Neural progenitor cell (in vitro differentiated cells): ENCODE results near the gene SART1. TPM values are rescaled to one million over a fixed set of nuclear protein-coding genes. Genes with fewer than 3 reads are reported as not detected.
A peak's percentile ranks its signal among the peaks of the same experiment; 100 is the strongest.

ENCODE experiments used
- DNase-seq: peaks from one replicate; pipeline ENCODE4 v3.0.0-alpha.2; 2016; ENCODE audit warnings: low spot score
- H2AFZ ChIP-seq: fragments of 200-600 bp; sonication (generic); replicated peaks from 2 replicates; pipeline ENCODE4 v1.6.1; 2016; ENCODE audit warnings: antibody characterized with exemption
- H3F3A ChIP-seq: fragments of 200-600 bp; sonication (generic); 2 replicates; pipeline ENCODE4 v1.6.1; 2016; ENCODE audit warnings: antibody characterized with exemption, low read depth
- H3K27ac ChIP-seq: fragments of 200-600 bp; sonication (generic); 2 replicates; pipeline ENCODE4 v1.5.1; 2016; ENCODE audit warnings: mild to moderate bottlenecking
- H3K27me3 ChIP-seq: fragments of 200-600 bp; sonication (generic); 2 replicates; pipeline ENCODE4 v1.6.1; 2016; ENCODE audit warnings: mild to moderate bottlenecking, moderate library complexity
- H3K36me3 ChIP-seq: fragments of 200-600 bp; sonication (generic); 2 replicates; pipeline ENCODE4 v1.5.1; 2016
- H3K4me1 ChIP-seq: fragments of 200-600 bp; sonication (generic); 2 replicates; pipeline ENCODE4 v1.6.1; 2016; ENCODE audit warnings: mixed run types
- H3K4me2 ChIP-seq: fragments of 200-600 bp; sonication (generic); 2 replicates; pipeline ENCODE4 v1.6.1; 2016
- H3K4me3 ChIP-seq: fragments of 200-600 bp; sonication (generic); 2 replicates; pipeline ENCODE4 v1.5.1; 2016
- H3K79me2 ChIP-seq: fragments of 200-600 bp; sonication (generic); 2 replicates; pipeline ENCODE4 v1.6.1; 2016; ENCODE audit warnings: low read depth
- H3K9ac ChIP-seq: fragments of 200-600 bp; sonication (generic); 2 replicates; pipeline ENCODE4 v1.6.1; 2016
- H3K9me3 ChIP-seq: fragments of 200-600 bp; sonication (generic); 2 replicates; pipeline ENCODE4 v1.5.1; 2016; ENCODE audit warnings: low read depth
- H4K20me1 ChIP-seq: fragments of 200-600 bp; sonication (generic); 2 replicates; pipeline ENCODE4 v1.6.1; 2016; ENCODE audit warnings: low read depth
- H3K27ac Mint-ChIP-seq: 3 replicates; pipeline ENCODE4 v1.8.0; 2021; ENCODE audit warnings: mixed read lengths
- H3K27me3 Mint-ChIP-seq: 2 replicates; pipeline ENCODE4 v1.8.0; 2022; ENCODE audit warnings: low read depth, mild to moderate bottlenecking, inconsistent platforms, moderate library complexity, mixed read lengths; ENCODE audit not compliant: insufficient read depth
- H3K36me3 Mint-ChIP-seq: 3 replicates; pipeline ENCODE4 v1.8.0; 2021; ENCODE audit warnings: mixed read lengths
- H3K4me1 Mint-ChIP-seq: 3 replicates; pipeline ENCODE4 v1.8.0; 2021; ENCODE audit warnings: mixed read lengths
- H3K4me3 Mint-ChIP-seq: 3 replicates; pipeline ENCODE4 v1.8.0; 2021; ENCODE audit warnings: mild to moderate bottlenecking, moderate library complexity, mixed read lengths
- H3K9me3 Mint-ChIP-seq: 3 replicates; pipeline ENCODE4 v1.8.0; 2020; ENCODE audit warnings: mixed read lengths
- EZH2 ChIP-seq: fragments of 200-600 bp; sonication (generic); IDR thresholded peaks from 2 replicates; pipeline ENCODE4 v1.6.1; 2017; ENCODE audit warnings: antibody characterized with exemption, mild to moderate bottlenecking, moderate library complexity
- EZH2phosphoT487 ChIP-seq: fragments of 200-600 bp; sonication (generic); IDR thresholded peaks from 2 replicates; pipeline ENCODE4 v1.6.1; 2017; ENCODE audit warnings: antibody characterized with exemption
- total RNA-seq: library from RNA; depleted of rRNA; stranded (reverse); fragments of >200 nt; gene quantifications from 2 replicates; pipeline ENCODE4 v1.2.3, GENCODE V29; 2015; ENCODE audit warnings: low replicate concordance
- TF ChIP-seq, protein P1 (sequence below): fragments of 200-600 bp; sonication (generic); IDR thresholded peaks from 2 replicates; pipeline ENCODE4 v1.5.1; 2017; ENCODE audit warnings: antibody characterized with exemption, mild to moderate bottlenecking

The SART1 gene
- total RNA-seq, 1 donor from 2014 or later = 8.6 TPM

- H2AFZ ChIP-seq = no peak overlapping the region
- TF ChIP-seq EZH2phosphoT487 (no peak), EZH2 (no peak)
- TF ChIP-seq, protein P1, sequence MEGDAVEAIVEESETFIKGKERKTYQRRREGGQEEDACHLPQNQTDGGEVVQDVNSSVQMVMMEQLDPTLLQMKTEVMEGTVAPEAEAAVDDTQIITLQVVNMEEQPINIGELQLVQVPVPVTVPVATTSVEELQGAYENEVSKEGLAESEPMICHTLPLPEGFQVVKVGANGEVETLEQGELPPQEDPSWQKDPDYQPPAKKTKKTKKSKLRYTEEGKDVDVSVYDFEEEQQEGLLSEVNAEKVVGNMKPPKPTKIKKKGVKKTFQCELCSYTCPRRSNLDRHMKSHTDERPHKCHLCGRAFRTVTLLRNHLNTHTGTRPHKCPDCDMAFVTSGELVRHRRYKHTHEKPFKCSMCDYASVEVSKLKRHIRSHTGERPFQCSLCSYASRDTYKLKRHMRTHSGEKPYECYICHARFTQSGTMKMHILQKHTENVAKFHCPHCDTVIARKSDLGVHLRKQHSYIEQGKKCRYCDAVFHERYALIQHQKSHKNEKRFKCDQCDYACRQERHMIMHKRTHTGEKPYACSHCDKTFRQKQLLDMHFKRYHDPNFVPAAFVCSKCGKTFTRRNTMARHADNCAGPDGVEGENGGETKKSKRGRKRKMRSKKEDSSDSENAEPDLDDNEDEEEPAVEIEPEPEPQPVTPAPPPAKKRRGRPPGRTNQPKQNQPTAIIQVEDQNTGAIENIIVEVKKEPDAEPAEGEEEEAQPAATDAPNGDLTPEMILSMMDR = no peak
- H3K27me3 Mint-ChIP-seq = peaks cover 11% of the 10 kb centered on the region
- H3K9me3 Mint-ChIP-seq = no peaks in the 10 kb centered on the region
- no peak overlapping the region for H3K4me3 ChIP-seq
- no peaks in the 10 kb centered on the region for H3K36me3 ChIP-seq
- no peak overlapping the region for H3K4me3 Mint-ChIP-seq
- H3K4me2 ChIP-seq = no peak overlapping the region
- no peaks in the 10 kb centered on the region for H3K79me2 ChIP-seq
- no peaks in the 10 kb centered on the region for H3K9me3 ChIP-seq
- no peak overlapping the region for H3K27ac Mint-ChIP-seq
- peaks cover 36% of the 10 kb centered on the region for H3K27me3 ChIP-seq
- H3K4me1 ChIP-seq = no peaks in the 10 kb centered on the region
- no peaks in the 10 kb centered on the region for H3K36me3 Mint-ChIP-seq
- H4K20me1 ChIP-seq = no peaks in the 10 kb centered on the region
- H3F3A ChIP-seq = no peaks in the 10 kb centered on the region
- no peak for DNase-seq
- no peak overlapping the region for H3K9ac ChIP-seq
- no peak overlapping the region for H3K27ac ChIP-seq
- H3K4me1 Mint-ChIP-seq = no peaks in the 10 kb centered on the region
Observed at GRCh38 chr11:66013762-66014100, 52.2 kb downstream of the SART1 start.

DNA sequence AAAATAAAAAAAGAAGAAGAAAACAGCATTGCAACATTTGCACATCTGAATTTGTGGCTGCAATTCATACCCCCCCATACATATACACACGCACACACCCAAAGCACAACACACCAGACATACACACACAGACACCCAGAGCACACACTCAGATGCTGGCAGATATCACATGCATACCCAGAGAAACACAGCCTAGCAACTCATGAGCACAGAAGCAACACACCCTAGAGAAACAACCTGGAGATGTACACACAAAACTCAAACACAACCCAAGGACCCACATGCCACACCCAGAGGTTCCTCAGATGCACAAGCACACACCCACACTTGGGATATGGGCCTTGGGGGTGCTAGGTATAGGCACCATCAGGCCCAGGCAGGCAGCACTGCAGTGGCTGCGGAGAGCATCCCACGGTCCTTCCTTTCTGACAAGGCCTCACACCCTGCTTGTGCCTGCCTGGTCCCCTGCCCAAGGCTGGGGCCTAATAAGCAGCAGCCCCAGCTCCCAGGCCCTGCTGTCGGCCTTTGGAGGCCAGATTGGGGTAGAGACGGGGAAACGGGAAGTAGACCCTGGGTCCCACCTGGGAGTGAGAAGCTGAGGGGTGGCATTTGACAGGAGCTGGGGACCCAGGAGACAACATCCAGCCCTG lies 53.4 kb downstream of the SART1 start:
- Histone ChIP-seq H3K4me2 (no peak overlapping the region), H3K79me2 (no peaks in the 10 kb centered on the region), H3K9me3 (no peaks in the 10 kb centered on the region), H3K27me3 (peaks cover 33% of the 10 kb centered on the region), H3K36me3 (no peaks in the 10 kb centered on the region), H4K20me1 (no peaks in the 10 kb centered on the region), H2AFZ (no peak overlapping the region), H3K9ac (no peak overlapping the region), H3K4me1 (no peaks in the 10 kb centered on the region), H3K4me3 (no peak overlapping the region), H3F3A (no peaks in the 10 kb centered on the region), H3K27ac (no peak overlapping the region)
- peaks cover 12% of the 10 kb centered on the region for H3K27me3 Mint-ChIP-seq
- no peak overlapping the region for H3K4me3 Mint-ChIP-seq
- TF ChIP-seq EZH2 (no peak), EZH2phosphoT487 (no peak)
- TF ChIP-seq, protein P1 = no peak
- H3K9me3 Mint-ChIP-seq = no peaks in the 10 kb centered on the region
- no peak for DNase-seq
- no peaks in the 10 kb centered on the region for H3K4me1 Mint-ChIP-seq
- no peaks in the 10 kb centered on the region for H3K36me3 Mint-ChIP-seq
- peak overlapping the region; percentile 48 for H3K27ac Mint-ChIP-seq

- no peaks in the 10 kb centered on the region for H3K79me2 ChIP-seq
- no peaks in the 10 kb centered on the region for H3K4me1 Mint-ChIP-seq
- H3K27ac Mint-ChIP-seq = no peak overlapping the region
- H3K27ac ChIP-seq = no peak overlapping the region
- no peak overlapping the region for H3K4me3 ChIP-seq
- no peaks in the 10 kb centered on the region for H3K36me3 ChIP-seq
- TF ChIP-seq EZH2phosphoT487 = no peak
- TF ChIP-seq EZH2 = no peak
- TF ChIP-seq, protein P1 = no peak
- peaks cover 12% of the 10 kb centered on the region for H3K27me3 Mint-ChIP-seq
- no peak overlapping the region for H3K4me2 ChIP-seq
- no peak for DNase-seq
- H3K27me3 ChIP-seq = peaks cover 28% of the 10 kb centered on the region
- H3F3A ChIP-seq = no peaks in the 10 kb centered on the region
- no peaks in the 10 kb centered on the region for H3K9me3 ChIP-seq
- no peaks in the 10 kb centered on the region for H3K4me1 ChIP-seq
- no peaks in the 10 kb centered on the region for H3K36me3 Mint-ChIP-seq
- H2AFZ ChIP-seq = no peak overlapping the region
- H3K9me3 Mint-ChIP-seq = no peaks in the 10 kb centered on the region
- no peak overlapping the region for H3K9ac ChIP-seq
- H4K20me1 ChIP-seq = no peaks in the 10 kb centered on the region
- H3K4me3 Mint-ChIP-seq = no peak overlapping the region
Observed at GRCh38 chr11:66015454-66015881, 53.9 kb downstream of the SART1 start.
